NK-92 (cell line): Measurements from ENCODE around the gene GTPBP1.

Experiments used
- DNase-seq: peaks from one replicate; lab custom pipeline; 2025; ENCODE audit not compliant: unreplicated experiment; lab: John Stamatoyannopoulos, UW

Gene GTPBP1

GRCh38 chr22:38782402-38783094 is 76.8 kb downstream of the GTPBP1 start:
- DNase-seq, result no peak
